SK-N-SH treated with all-trans-retinoic acid at 6 μM for 48 hours (cell line): ENCODE results near the gene CUEDC1.

ENCODE experiments used
- ARNTL ChIP-seq: fragments of 450-650 bp; formaldehyde crosslinking; IDR thresholded peaks from 2 replicates; pipeline ENCODE4 v1.5.0; 2020; ENCODE audit warnings: low read depth, mild to moderate bottlenecking, moderate library complexity, borderline replicate concordance
- BACH2 ChIP-seq: fragments of 250-450 bp; sonication (Bioruptor Pico); IDR thresholded peaks from 2 replicates; pipeline ENCODE4 v1.9.0; 2021; ENCODE audit warnings: mild to moderate bottlenecking, borderline replicate concordance
- CSDC2 ChIP-seq: fragments of 250-450 bp; sonication (Bioruptor Pico); IDR thresholded peaks from 2 replicates; pipeline ENCODE4 v1.5.0; 2020; ENCODE audit warnings: mild to moderate bottlenecking, moderate library complexity
- PATZ1 ChIP-seq: fragments of 250-450 bp; sonication (Bioruptor Pico); IDR thresholded peaks from 2 replicates; pipeline ENCODE4 v1.8.0; 2020; ENCODE audit warnings: mild to moderate bottlenecking, moderate library complexity, borderline replicate concordance
- POU6F1 ChIP-seq: fragments of 250-450 bp; sonication (Bioruptor Pico); IDR thresholded peaks from 2 replicates; pipeline ENCODE4 v1.8.0; 2021; ENCODE audit warnings: low read depth, mild to moderate bottlenecking, moderate library complexity, borderline replicate concordance
- RARB ChIP-seq: fragments of 250-450 bp; sonication (Bioruptor Pico); IDR thresholded peaks from 2 replicates; pipeline ENCODE4 v1.8.0; 2021; ENCODE audit warnings: mild to moderate bottlenecking, moderate library complexity
- TSHZ2 ChIP-seq: fragments of 250-450 bp; sonication (Bioruptor Pico); IDR thresholded peaks from 2 replicates; pipeline ENCODE4 v1.5.0; 2020; ENCODE audit warnings: mild to moderate bottlenecking, moderate library complexity
- ZFP30 ChIP-seq: fragments of 450-650 bp; formaldehyde crosslinking; IDR thresholded peaks from 2 replicates; pipeline ENCODE4 v1.5.0; 2022; ENCODE audit warnings: mild to moderate bottlenecking, moderate library complexity
- ZNF565 ChIP-seq: fragments of 450-650 bp; formaldehyde crosslinking; conservative IDR thresholded peaks from 2 replicates; pipeline ENCODE4 v1.5.0; 2020; ENCODE audit warnings: low read depth, mild to moderate bottlenecking, moderate library complexity
- ZNF70 ChIP-seq: fragments of 450-650 bp; formaldehyde crosslinking; IDR thresholded peaks from 2 replicates; pipeline ENCODE4 v1.5.0; 2020; ENCODE audit warnings: mild to moderate bottlenecking, moderate library complexity
- ZNF8 ChIP-seq: fragments of 450-650 bp; formaldehyde crosslinking; IDR thresholded peaks from 2 replicates; pipeline ENCODE4 v1.5.0; 2020; ENCODE audit warnings: mild to moderate bottlenecking, moderate library complexity

DNA sequence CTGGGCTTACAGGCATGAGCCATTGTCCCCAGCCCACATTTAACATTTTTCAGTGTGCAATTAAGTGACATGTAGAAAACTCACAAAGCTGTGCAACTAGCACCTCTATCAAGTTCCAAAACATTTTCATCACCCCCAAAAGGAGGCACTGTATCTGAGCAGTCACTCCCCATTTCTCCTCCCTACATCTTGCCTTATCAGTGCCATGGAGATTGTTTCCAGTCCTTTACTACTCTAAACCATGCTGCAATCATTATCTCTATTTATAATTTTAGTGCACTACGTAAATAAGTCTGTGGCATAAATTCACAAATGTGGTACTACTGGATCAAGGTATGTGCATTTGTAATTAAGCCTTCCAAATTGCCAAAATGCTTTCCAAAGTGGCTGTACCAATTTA is 112.9 kb downstream of the CUEDC1 start:
- TF ChIP-seq ARNTL (CRISPR knock-in tag) = no peak
- TF ChIP-seq BACH2 (CRISPR knock-in tag) = no peak
- TF ChIP-seq ZNF70 = no peak
- no peak for TF ChIP-seq ZFP30
- no peak for TF ChIP-seq CSDC2 (CRISPR knock-in tag)
- no peak for TF ChIP-seq ZNF8 (CRISPR knock-in tag)
- TF ChIP-seq PATZ1 (CRISPR knock-in tag) = no peak
- TF ChIP-seq RARB = no peak
- no peak for TF ChIP-seq POU6F1 (CRISPR knock-in tag)
- TF ChIP-seq ZNF565 (CRISPR knock-in tag) = no peak
- TF ChIP-seq TSHZ2 (CRISPR knock-in tag) = no peak
